Stimulated activated CD8-positive, alpha-beta memory T cell treated with anti-CD3 and anti-CD28 coated beads, Interleukin-4, amount 100 ng/mL, for 1 hour (primary cell): Measurements from ENCODE around the gene DHFR2.
"Not testable (repeated sequence)": the region's sequence is repeated elsewhere in the genome, so short reads cannot be mapped to it uniquely, and the experiment has no call there.

ENCODE experiments used
- DNase-seq, 2 donors: peaks; one replicate each; pipeline ENCODE4 v3.0.0-alpha.2; 2020; ENCODE audit warnings: low read depth in 2 of 2, low spot score in 1 of 2

Gene DHFR2

DNA sequence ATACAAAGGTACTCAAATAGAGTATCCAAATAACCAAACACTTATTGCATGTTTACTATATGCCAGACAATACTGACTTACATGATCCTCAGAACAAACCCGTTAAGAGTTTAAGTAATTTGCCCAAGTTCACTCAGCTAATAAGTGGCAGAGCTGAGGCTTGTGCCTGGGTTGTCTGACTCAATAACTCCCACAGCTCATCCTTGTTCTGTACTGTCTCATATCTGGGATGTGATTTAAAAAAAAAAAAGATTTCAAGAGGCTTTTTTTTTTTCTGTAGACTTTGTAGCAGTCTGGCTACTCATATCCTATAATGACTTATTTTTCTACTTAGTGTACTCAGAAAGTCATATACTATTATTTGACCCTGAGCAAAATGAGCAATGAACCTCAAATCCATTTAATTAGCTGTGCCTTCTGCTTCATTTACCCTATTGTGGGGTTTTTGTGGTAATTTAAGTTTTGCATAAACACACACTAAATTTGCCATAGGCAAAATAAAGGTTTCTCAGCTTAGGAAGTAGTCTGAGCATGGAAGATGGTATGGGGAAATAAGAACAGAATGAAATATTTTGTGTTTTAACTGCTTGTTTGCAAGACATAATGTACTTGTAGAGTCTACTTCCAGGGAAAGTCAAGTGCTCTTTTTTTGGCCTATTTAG is 3.2 kb upstream of the DHFR2 start:
- no peak for DNase-seq

DNA sequence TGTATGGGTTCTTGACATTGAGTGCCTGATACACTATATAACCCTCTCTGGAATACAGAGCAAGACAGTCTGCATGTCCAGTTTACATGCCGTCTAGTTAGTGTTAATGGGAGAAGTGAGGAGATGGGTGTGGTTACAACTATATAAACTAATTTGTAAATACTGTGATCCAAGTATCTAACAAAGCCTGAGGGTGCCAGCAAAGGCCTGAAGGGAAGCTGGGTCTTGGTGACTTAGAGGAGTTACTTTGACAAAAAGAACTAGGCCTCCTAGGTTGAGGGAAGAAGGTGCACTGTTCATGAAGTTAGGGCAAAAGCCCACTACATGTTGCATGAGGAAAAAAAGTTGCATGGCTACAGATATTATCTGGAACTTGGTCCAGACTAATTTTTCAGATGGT is 2.4 kb upstream of the DHFR2 start:
- no peak for DNase-seq

GRCh38 chr3:94064243-94064860 is 1.6 kb upstream of the DHFR2 start:
- no peak for DNase-seq

DNA sequence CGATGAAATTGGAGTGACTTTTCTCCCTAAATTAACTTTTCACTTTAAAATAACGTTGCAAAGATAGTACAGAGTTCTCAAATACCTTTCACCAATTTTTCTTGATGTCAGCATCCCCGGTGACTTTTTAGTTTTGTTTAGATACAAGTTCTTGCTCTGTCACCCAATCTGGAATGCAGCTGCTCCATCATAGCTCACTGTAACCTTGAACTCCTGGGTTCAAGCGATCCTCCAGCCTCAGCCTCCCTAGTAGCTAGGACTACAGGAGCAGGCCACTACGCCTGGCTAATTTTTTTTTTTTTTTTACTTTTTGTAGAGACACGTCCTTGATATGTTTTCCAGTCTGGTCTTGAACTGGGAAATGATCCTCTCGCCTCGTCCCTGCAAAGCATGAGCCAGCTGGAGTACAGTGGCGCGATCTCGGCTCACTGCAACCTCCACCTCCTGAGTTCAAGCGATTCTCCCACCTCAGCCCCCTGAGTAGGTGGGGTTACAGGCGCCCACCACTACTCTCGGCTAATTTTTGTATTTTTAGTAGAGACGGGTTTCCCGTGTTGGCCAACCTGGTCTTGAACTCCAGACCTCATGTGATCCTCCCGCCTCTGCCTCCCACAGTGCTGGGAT is 892 bp upstream of the DHFR2 start:
- no peak for DNase-seq

- DNase-seq: no peak
Observed at GRCh38 chr3:94061297-94061696, 1.4 kb downstream of the DHFR2 start.

DNA sequence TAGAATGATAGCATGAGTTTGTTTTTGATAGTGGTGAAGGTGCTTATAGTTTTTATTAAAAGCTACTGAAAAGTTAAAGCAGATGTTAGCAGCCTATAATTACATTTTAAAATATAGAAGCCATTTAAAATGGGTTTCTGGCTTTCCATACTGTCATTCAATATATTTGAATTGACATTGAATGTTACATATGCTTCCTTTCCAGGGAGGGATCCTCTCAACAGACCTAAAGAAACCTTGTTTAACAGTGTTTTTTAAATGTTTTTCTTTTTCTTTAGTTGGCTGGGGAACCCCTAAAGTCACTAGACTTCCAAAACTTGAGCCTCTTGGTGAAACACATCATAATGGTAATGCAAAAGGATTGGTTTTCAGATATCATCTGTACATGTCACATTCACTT is 12.2 kb downstream of the DHFR2 start:
- DNase-seq: no peak

DNA sequence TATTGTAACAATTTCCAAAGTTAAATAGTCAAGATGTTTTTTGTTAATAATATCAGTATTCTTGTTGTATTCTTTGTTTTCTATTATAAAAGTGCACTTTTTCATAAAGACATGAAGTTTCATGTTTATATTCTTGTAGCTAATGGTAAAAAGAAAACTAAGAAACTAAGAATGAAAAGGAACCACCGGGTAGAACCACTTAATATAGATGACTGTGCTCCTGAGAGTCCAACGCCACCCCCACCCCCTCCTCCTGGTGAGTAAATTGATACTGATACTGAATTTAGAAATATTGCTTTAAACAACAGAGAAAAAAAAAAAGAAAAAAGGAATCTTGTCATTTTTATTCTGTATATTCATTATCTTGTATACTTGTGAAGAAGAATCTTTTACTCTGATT is 13.4 kb downstream of the DHFR2 start:
- DNase-seq: no peak

- no peak for DNase-seq
Observed at GRCh38 chr3:94046533-94046932, 16.2 kb downstream of the DHFR2 start.

DNA sequence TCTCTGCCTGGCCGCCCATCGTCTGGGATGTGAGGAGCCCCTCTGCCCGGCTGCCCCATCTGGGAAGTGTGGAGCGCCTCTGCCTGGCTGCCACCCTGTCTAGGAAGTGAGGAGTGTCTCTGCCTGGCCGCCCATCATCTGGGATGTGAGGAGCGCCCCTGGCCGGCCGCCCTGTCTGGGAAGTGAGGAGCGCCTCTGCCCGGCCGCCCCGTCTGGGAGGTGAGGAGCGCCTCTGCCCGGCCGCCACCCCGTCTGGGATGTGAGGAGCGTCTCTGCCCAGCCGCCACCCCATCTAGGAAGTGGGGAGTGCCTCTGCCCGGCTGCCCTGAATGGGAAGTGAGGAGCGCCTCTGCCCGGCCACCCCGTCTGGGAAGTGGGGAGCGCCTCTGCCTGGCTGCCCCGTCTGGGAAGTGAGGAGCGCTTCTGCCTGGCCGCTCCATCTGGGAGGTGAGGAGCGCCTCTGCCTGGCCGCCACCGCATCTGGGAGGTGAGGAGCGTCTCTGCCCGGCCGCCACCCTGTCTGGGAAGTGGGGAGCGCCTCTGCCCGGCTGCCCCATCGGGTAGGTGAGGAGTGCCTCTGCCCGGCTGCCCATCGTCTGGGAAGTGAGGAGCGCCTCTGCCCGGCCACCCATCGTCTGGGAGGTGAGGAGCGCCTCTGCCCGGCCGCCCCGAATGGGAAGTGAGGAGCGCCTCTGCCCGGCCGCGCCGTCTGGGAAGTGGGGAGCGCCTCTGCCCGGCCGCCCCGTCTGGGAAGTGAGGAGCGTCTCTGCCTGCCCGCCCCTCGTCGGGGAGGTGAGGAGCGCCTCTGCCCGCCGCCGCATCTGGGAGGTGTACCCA is 18.4 kb downstream of the DHFR2 start:
- not testable (repeated sequence) for DNase-seq

- no peak for DNase-seq
Observed at GRCh38 chr3:94043285-94043684, 19.4 kb downstream of the DHFR2 start.

DNA sequence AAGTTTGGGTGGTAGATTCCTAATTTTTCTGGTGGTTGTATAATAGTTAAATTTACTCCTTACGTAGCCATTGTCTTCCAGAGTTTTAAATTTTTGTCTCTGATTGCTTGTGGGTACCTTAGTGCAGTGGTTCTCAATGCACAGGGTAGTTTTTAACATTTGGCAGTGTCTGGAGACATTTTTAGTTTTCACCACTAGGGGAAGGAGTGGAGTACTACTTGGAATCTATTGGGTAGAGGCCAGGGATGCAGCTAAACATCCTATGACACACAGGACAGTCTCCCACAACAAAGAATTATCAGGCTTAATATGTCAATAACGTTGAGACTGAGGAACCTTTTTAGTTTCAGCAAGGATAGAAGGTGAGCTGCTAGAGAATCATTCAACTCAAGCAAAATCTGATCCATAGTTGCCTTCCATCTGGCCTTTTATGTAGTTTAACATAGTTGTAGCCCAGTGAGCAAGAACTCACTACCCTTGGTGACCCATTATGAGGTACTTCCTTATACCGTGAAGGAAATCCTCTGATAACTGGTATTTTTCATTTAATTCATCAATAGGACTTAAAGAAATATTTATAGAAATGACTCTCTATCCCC is 25.7 kb downstream of the DHFR2 start:
- no peak for DNase-seq

- no peak for DNase-seq
Observed at GRCh38 chr3:94028093-94028837, 34.5 kb downstream of the DHFR2 start, which contains the start of gene STX19. Gene STX19, minus strand, starts transcription at chr3:94028597. Its CDS starts 13,328 bp downstream, at chr3:94015269.

DNA sequence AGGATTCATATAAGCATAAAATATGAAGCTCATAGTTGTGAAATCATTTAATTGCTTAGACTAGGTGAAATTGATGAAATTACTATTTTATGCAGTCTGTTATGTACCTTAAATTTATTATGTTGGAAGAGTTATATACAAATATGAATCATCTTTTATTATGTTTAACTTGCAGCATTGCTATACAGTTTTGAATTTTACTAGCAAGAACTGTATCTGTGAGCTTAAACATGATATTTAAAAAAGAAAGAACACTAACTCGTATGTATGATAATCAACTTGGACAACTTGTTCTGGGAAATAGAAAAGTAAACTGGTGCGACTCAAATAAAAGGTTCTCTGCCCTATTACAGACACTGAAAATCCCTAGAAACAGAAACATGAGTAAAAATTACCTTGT is 36.1 kb downstream of the DHFR2 start:
- no peak for DNase-seq

GRCh38 chr3:94024385-94024784 is 38.3 kb downstream of the DHFR2 start:
- no peak for DNase-seq

DNA sequence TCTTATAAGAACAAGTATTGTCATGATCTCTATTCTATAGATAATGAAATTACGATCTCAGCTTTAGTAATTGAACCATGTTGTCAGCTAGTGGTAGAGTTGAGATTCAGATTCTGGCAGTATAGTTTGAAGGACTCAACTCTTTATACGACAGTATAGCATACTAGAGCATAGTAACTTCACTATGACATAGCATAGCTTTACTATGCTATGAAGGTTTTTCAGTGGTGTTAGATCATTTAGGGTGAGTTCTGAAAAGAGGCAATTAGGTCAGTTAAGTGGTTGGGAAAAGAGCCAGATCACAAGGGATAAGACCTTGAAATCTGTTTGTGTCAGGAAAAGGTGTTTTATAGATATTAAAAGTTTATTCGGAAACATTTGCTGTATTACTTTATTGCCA is 42.4 kb downstream of the DHFR2 start:
- no peak for DNase-seq

DNA sequence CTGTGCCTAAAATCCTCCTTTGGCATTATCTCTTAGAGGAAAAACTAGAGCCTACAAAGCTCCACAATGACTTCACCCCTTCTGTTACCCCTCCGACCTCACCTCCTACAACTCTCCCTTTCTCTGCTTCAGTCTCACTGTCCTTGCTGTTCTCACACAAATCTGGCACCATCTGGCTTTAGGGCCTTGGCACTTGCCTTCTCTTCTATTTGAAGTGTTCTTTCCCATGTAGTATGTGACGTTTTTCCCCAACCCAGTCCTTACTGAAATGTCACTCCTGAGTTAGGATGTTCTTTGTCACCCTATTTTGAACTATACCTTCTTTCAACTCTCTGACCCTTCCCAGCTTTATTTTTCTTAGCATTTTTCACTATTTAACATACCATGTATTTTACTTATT is 43.1 kb downstream of the DHFR2 start:
- no peak for DNase-seq

DNA sequence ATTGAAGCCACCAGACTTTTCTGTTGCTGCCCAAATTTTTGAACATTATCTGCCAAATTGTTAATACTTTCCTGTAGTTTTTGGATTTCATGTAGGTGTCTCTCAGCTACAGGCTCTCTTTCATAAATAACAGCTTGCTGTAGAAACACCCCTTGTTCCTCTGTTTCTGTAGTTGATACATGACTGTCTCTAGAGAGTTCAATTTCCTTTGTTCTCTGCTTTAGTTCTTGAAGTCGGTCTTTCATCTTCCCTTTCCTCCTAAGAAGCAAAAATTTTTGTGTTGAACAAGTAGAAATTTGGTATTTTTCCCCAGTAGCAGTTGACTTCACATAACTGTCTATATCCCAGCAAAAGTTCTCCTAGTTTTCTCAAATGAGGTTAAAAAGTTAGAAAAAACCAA is 47.7 kb downstream of the DHFR2 start:
- no peak for DNase-seq

DNA sequence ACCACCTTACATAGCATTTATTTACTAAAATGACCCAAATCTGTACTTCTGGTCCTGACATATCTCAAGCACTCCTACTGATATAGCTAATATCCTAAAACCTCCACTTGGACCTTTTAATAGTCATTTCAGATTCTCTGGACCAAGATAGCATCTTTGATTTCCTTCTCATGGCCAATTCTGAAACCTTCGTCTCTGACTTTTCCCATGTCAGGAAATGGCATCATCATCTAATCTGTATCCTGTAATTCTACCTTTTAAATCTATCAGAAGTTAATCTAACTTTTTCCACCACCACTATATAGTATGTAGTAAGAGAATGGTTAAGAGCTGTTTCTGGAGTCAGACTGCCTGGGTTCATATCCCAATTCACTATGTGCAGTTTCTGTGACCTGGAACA is 50.5 kb downstream of the DHFR2 start:
- DNase-seq: no peak

DNA sequence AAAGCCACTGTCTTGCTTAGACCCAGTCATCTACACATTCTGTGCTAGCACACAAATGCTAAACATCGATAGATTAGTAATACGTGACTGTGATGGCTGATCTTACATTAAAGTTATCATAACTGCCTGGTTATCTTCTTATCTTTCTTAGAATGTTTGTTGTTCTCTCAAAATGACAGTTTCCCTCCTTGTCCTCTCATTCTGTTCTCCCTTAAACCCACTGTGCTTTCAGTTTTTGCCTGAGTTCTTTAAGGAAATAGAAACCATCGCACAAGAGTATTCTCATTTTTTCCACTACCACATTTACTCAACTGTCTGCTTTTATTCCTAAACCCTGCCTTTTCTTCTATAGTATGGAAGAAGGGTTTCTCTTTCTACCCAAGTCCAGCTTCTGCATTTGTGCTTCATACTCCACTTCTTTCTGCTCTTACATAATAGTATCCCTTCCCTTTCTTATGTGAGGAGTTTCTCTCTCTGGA is 51.4 kb downstream of the DHFR2 start:
- no peak for DNase-seq

DNA sequence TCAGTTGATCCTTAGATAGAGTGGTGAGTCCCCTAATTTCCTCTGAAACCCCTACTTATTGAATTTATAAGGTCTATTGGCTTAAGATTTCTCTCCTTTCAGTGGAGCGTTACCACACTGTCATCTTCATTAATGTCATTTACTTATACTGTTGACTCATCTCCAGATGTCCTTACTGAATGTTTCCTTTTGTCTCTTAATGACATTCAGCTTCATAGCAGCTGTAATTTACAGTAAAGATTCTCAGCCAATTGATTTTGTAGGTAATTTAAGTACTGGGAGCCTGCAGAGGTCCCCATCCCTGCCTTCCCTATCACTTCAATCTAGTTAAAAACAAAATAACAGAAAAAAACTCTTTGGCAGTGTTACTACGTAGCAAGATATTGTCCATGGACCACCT is 53.1 kb downstream of the DHFR2 start:
- no peak for DNase-seq

- DNase-seq: no peak
Observed at GRCh38 chr3:94008253-94008652, 54.5 kb downstream of the DHFR2 start.
